H1 (cell line): Measurements from ENCODE around the gene GNG7. TPM values are rescaled to one million over a fixed set of nuclear protein-coding genes. Genes with fewer than 3 reads are reported as not detected.
A peak's percentile ranks its signal among the peaks of the same experiment; 100 is the strongest.

ENCODE experiments used
- EP300 ChIP-seq, 2 experiments: IDR thresholded peaks; 1 replicate in 1 of 2; 2 replicates in 1 of 2; pipeline ENCODE4 v1.6.1; 2011 to 2012; ENCODE audit warnings: low read depth in 2 of 2, low read length in 2 of 2, mild to moderate bottlenecking in 2 of 2, borderline replicate concordance in 1 of 2, inconsistent platforms in 1 of 2, moderate library complexity in 1 of 2
- HDAC2 ChIP-seq, 2 experiments: fragments of 300-600 bp in 1 of 2; sonication (generic) in 1 of 2; IDR thresholded peaks; 2 replicates each; pipeline ENCODE4 v1.6.1; 2011 to 2012; ENCODE audit warnings: low read depth in 2 of 2, low read length in 2 of 2, mild to moderate bottlenecking in 2 of 2, moderate library complexity in 2 of 2, borderline replicate concordance in 1 of 2, inconsistent platforms in 1 of 2
- polyA plus RNA-seq, 7 experiments: library from polyadenylated mRNA; depleted of rRNA in 3 of 7; stranded (reverse) in 5 of 7; unstranded in 2 of 7; fragments of >200 nt in 5 of 7; fragments of 200-250 nt in 2 of 7; gene quantifications; 1 replicate in 5 of 7; 2 replicates in 1 of 7; 4 replicates in 1 of 7; pipeline versions ENCODE4 v1.2.1 to v1.2.3, GENCODE V29; 2011 to 2013; ENCODE audit warnings: missing spikeins in 2 of 7, mixed read lengths in 2 of 7
- total RNA-seq: library from RNA; stranded (reverse); fragmentation: NEBNext Ultra II Directional; extraction: Animal tissue kit (Norgen Biotek cat#: 25700); gene quantifications from 2 replicates; pipeline ENCODE4 v1.2.1, GENCODE V29; 2021

GNG7 gene
- total and polyA plus RNA-seq, 2 of the 8 experiments (the other 6 are each of a cell fraction or from before 2014, with no cell fraction given), result 2.8 to 7.8 TPM

- TF ChIP-seq HDAC2 (IDR thresholded peaks at IDR 0.05; ENCODE audit: borderline replicate concordance in 1 of 2, low read depth in 2 of 2, low read length in 2 of 2) (peak; percentile 12 to 93; a peak in 1 of 4 replicates), EP300 (IDR thresholded peaks at IDR 0.05; ENCODE audit: borderline replicate concordance in 1 of 2, low read depth in 2 of 2, low read length in 2 of 2) (peak in 1 of 2 experiments; percentile 22; a peak in 1 of 3 replicates)
Measured at GRCh38 chr19:2475018-2475701, 227.3 kb downstream of the GNG7 start (continued).
